HG03432 (cell line): ENCODE measurements around the gene PLCD1.
"Not testable (repeated sequence)": the region's sequence is repeated elsewhere in the genome, so short reads cannot be mapped to it uniquely, and the experiment has no call there.

Source experiments
- ATAC-seq: cut with Tn5 transposase; IDR thresholded peaks from one replicate; pipeline ENCODE4 v1.9.1; 2021; ENCODE audit warnings: mild to moderate bottlenecking, moderate library complexity; ENCODE audit not compliant: unreplicated experiment

The PLCD1 gene

GRCh38 chr3:38038447-38038911 is 9.0 kb upstream of the PLCD1 start:
- no peak for ATAC-seq

GRCh38 chr3:38036906-38037305 is 7.5 kb upstream of the PLCD1 start:
- ATAC-seq = no peak

- ATAC-seq = no peak
Observed at GRCh38 chr3:38036286-38036685, 6.8 kb upstream of the PLCD1 start.

GRCh38 chr3:38034335-38034734 is 4.9 kb upstream of the PLCD1 start:
- not testable (repeated sequence) for ATAC-seq

- ATAC-seq = not testable (repeated sequence)
Observed at GRCh38 chr3:38033586-38033985, 4.1 kb upstream of the PLCD1 start.

- no peak for ATAC-seq
Observed at GRCh38 chr3:38032328-38032865, 3.0 kb upstream of the PLCD1 start.

- ATAC-seq = no peak
Observed at GRCh38 chr3:38031022-38031994, 1.9 kb upstream of the PLCD1 start.

- no peak for ATAC-seq
Observed at GRCh38 chr3:38030126-38031021, 932 bp upstream of the PLCD1 start.

GRCh38 chr3:38028621-38029361 is 651 bp downstream of the PLCD1 start:
- no peak for ATAC-seq

- ATAC-seq = no peak
Observed at GRCh38 chr3:38027466-38028465, 1.7 kb downstream of the PLCD1 start.

- no peak for ATAC-seq
Observed at GRCh38 chr3:38026856-38027255, 2.6 kb downstream of the PLCD1 start.

GRCh38 chr3:38022896-38023709 is 6.3 kb downstream of the PLCD1 start:
- no peak for ATAC-seq

- ATAC-seq = no peak
Observed at GRCh38 chr3:38022301-38022700, 7.1 kb downstream of the PLCD1 start.

- no peak for ATAC-seq
Observed at GRCh38 chr3:38021196-38021595, 8.2 kb downstream of the PLCD1 start.

GRCh38 chr3:38020342-38020726 is 9.1 kb downstream of the PLCD1 start:
- ATAC-seq = no peak

GRCh38 chr3:38019658-38020341 is 9.6 kb downstream of the PLCD1 start:
- ATAC-seq = no peak

- no peak for ATAC-seq
Observed at GRCh38 chr3:38018296-38019266, 10.9 kb downstream of the PLCD1 start.
